ENCODE data around the gene FMO1.
A peak's percentile ranks its signal among the peaks of the same experiment; 100 is the strongest.
"Not testable (repeated sequence)": the region's sequence is repeated elsewhere in the genome, so short reads cannot be mapped to it uniquely, and the experiment has no call there.

The FMO1 gene, protein sequence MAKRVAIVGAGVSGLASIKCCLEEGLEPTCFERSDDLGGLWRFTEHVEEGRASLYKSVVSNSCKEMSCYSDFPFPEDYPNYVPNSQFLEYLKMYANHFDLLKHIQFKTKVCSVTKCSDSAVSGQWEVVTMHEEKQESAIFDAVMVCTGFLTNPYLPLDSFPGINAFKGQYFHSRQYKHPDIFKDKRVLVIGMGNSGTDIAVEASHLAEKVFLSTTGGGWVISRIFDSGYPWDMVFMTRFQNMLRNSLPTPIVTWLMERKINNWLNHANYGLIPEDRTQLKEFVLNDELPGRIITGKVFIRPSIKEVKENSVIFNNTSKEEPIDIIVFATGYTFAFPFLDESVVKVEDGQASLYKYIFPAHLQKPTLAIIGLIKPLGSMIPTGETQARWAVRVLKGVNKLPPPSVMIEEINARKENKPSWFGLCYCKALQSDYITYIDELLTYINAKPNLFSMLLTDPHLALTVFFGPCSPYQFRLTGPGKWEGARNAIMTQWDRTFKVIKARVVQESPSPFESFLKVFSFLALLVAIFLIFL

DNA sequence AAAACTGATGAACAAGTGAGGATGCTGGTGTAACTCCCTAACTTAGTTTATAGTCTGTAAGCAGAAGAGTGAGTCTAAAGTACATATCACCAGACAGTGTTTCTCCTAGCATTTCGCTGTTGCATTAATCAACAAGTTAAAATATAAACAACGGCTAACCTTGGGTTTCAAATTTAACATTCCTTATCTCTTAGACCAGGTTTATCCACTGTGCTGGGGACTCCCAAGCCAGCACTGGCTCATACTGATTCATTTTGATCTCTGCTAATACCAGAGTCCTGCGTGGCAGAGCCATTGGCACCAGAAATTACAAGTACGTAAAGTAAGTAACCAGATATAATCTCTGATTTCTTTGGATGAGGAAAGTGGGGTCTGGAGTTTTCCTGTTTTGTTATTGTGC, at the start of gene FMO1:
Gene FMO1 (plus strand): TSS at position 193 of the 400 bp plus-strand sequence. CDS start 9,594 bp downstream, outside the sequence.
- no peak for DNase-seq

DNA sequence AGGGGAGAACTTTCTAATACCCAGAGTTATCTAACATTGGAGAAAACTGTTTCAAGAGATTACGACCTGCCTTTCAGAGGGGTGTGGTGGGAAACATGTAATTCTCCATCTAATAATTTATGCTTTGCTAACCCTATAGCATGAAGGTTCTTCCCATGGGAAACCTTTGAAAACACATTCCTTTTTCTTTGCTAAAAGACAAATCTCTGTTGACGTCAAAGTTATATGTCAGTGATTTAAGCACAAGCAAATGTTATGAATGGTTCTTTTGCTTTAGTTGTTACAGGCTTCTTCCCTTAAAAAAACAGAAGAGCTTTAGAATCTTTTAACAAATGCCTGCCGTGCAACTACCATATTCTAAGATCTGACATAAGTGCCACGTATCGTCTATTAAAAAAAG, 44.0 kb upstream of the FMO1 start:
- DNase-seq, result no peak

DNA sequence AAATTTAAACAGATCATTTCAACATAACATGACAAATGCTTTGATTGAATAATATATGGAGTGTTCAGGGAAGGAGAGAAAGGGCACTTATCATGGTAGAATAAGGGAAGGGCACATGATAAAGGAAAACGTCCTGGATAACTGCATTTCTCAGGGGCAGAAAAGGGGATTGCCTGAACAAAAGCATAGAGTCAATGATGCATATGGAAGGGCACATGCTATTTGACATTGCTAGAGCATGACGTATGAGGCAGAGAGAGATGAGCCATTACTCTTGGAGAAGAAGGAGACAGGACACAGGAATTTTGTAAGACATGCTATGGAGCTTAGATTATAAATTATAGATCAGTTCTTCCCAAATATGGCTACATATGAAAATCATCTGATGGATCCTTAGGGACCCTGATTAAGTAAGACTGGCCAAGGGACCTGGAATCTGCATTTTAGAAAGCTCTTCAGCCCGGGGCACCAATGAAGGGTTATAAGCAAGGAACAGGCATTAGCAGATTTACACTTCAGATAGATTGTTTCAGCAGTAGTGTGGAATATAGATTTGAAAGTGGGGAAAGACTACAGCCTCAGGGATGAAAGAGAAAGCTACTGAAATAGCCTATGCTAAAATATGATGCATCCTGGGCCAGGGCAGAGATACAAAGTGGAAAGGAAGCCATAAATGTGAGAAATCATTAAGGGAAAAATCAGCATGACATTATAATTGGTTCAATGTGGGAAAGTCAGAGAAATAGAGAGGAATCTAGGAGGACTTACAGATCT, 41.9 kb upstream of the FMO1 start:
- DNase-seq, result no peak

DNA sequence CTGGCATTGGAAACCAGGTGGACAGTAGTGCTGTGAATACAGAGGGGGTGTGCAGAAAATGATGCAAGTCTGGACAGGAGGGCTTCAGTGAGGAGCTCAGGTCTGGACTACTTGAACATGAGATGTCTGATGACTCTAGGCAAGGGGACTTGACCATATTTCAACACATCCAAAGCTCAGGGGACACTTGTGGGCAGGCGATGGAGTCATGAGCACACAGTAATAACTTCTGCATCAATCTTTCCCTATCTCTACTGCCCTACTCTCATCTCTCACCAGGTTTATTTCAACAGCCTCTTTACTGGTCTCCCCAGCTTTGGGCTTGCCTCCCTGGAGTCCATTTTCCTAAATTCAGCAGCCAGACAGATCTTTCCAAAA, 41.3 kb upstream of the FMO1 start:
- DNase-seq, result no peak

DNA sequence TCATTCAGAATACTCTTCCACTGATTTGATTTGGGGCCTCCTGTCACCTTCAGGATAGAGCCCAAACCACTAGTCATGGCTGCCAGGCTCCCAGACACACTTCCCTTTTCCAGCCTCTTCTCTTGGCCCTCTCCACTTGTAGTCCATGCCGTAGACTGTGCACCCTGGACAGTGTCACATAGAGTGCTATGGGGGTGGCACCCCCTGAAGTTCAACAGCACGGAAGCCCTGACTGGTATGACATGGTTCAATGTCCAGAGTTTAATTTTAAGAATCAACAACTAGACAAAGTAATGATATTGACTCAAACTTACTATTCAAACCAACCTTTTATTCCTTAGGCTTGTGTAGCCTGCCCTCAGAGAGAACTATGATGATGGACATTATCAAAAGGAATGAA, 40.9 kb upstream of the FMO1 start:
- no peak for DNase-seq

DNA sequence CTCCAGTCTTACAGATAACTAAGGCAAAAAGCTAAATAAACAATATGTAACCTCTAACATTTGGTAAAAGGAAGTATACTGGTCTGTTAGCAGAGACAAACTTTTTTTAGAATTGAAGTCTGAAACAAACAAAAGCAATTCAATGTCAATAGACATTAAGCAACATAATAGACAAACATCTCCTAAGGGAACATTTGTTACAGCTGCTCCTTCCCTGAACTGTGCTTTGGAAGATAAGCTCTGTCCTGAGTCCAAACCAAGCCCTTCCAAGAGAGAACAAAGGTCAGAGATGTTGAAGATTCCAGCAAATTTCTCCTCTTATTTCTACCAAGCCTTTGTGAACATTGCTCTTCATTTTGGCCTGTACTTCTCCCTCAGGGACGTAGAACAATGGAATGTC, 37.9 kb upstream of the FMO1 start:
- no peak for DNase-seq

DNA sequence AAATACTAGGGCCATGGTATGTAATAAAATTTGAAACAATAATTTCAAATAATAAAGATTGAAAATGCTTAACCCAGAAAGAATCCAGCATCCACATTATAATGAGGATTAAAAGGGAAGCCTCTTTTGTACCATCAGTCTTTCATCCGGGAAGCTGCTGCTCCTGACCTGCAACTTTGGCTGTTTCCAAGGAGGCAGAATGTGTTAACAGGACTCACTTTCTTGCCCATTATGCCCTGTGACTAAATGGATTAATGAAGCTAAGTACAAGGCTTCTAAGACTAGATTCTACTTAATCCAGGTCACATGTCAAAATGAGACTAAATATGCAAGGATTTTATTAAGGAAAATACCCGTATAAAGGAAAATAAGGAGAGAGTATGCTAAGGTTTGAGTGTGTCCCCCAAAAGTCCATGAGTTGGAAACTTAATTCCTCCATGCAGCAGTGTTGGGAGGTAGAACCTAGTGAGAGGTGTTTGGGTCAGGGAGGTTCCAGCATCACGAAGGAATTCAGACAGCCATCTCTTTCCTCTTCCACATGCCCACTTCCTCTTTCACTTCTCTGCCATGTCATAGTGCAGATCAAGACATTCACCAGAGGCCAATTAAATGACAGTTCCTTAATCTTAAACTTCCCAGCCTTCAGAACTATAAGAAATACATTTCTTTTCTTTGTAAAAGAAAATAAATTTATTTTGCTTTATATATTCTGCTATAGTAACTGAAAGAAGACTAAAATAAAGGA, 35.5 kb upstream of the FMO1 start:
- no peak for DNase-seq

DNA sequence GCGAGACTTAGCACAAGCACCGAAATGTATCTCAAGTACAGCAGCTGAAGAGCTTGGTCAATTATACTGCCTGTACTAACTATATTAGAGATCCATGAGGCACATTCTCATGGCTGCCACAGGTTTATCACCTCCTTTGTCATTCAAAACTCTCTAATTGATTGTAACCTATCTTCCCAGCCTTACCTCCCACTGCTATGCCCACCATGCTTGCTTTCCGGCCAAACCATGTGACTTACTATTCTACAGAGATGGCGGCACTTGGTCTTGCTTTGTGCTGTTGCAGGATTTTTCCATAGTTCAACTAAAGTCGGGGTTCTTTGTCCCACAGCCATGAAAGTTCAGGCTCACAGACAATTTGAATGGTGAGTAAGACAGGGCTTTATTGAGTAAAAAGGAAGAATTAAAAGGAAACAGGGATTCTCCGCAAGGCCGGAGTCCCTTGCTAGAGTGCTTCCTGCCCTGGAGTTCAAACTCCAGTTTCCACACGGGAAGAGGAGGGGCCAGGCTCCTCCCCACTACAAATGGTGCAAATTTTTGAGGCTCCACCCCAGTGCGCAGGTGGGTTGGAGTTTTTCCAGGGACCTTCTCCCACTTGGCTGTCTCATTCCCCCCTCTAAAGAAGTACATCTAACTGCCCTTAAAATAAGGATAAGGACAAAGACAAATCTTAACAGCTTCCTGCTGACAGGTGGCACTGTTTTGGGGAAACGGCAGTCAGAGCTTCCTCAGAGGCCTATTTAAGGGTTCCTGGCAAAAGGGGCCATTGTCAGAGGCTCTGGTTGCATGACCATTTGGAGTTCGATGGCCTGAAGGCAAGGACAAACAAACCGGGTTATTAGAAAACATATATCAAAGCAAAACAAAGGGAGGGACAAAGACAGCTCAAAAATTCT, 34.5 kb upstream of the FMO1 start:
- DNase-seq, result no peak

DNA sequence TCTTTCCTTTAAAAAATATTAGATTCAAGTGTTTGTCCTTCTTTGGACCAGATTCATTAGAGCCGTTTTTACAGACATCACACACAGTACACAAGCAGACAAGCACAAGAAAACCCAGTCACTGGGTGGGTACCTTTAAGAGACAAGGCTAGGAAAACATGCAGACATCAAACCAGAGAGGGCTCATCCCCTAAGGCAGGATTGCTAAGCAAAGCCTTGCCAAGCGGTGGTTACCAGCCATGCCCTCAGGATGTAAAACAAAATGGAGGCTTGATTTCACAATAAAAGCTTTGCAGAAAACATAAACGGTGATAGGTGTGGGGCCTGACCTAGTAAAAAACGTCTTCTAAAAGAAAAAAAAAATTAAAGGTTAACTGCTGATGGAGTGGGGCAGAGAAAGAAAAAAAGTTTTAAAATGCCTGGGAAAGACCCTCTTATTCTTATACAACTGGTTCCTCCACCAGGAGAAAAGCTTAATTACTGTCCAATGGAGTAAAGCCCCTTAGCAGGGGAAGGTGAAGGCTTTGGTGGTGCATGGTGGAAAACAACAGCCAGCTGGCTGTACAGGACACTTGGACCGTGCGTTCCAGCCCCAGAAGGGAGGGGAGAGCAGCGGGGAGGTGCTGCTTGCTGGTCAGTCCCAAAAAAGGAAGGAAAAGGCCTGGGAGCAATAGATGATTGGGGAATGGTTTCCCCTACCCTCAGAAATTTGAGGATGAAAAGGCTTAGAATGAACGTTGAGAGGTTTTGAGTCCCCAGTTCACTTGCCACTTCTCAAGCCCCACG, 30.4 kb upstream of the FMO1 start:
- no peak for DNase-seq

DNA sequence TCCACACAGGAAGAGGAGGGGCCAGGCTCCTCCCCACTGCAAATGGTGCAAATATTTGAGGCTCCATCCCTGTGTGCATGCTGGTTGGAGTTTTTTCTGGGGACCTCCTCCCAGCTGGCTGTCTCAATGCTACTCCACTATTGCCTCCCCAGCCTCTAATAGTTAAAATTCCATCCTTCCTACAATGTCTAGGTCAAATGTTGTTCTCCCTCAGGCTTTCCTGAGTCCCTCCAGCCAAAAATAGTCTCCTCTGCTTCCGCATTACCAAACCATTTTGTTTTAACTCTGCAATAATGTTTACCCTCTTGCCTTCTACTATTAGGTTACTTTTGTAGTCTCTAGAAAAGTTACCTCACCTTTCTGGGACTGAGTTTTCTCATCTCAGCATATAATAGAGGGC, 29.6 kb upstream of the FMO1 start:
- no peak for DNase-seq

DNA sequence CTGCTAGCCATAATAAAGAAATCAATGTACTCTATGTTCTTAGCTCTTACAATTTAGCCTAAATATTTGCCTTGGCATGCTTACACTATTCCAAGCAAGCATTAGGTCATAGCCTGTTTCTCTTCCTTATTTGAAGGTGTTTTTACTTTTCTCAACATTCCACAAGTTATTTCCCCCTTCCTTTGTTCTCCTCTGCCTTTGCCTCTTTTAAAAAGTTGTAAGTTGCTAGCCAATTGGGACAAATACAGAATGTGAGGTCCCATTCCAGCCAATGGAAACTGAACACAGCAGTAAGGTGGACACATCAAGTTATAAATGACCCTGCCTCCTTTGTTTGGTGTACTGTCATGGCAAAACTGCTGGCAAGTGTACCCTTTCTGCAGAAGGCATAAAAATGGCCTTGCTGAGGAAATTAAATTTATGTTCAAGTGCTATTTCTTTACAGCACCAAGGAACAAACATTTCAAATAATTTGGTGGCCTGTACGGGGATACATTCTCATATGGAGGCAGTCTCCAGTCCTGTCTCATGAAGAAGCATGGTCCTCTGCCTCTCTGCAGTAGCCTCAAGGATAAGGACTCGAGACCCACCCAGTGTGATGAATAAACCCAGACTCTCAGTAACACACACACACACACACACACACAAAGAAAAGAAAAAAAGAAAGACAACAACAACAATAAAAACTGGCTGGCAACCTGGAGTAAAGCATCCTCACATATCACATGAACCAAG, 28.8 kb upstream of the FMO1 start:
- no peak for DNase-seq

DNA sequence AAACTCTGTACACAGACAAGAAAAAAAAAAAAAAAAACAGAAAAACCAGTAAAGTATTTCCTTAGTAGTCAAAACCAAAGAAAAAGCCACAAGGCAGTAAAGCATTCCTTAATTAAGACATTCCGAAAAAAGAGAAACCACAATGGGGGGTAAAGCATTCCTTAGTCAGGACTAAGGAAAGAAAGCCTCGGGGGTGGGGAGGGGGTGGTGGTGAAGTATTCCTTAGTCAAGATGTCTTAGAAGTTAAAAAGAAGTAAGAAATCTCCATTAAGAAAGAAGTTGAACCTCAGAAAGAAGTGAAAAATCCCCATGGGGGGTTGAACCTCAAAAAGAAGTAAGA, 28.2 kb upstream of the FMO1 start:
- no peak for DNase-seq

DNA sequence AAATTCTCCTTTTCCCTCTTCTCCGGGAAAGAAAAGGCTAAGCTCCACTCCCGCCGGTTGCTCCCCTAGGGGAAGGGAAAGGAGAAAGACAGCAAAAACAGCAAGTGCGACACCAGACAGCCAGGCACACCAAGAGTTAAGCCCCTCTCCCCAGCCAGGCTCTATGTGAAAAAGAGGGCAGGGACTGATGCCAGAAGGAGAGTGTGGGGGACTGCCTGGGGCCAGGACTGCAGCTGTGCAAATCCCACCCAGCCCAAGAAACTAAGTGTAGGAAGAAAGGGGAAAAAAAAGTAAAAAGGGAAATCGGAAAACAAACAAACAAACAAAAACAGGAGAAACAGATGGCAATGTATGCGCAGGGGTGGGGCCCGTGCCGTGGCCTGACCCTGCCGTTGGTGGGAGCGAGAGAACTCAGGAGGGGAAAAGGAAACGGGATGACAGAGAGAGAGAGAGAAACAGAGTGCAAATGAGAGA, 27.7 kb upstream of the FMO1 start:
- no peak for DNase-seq

DNA sequence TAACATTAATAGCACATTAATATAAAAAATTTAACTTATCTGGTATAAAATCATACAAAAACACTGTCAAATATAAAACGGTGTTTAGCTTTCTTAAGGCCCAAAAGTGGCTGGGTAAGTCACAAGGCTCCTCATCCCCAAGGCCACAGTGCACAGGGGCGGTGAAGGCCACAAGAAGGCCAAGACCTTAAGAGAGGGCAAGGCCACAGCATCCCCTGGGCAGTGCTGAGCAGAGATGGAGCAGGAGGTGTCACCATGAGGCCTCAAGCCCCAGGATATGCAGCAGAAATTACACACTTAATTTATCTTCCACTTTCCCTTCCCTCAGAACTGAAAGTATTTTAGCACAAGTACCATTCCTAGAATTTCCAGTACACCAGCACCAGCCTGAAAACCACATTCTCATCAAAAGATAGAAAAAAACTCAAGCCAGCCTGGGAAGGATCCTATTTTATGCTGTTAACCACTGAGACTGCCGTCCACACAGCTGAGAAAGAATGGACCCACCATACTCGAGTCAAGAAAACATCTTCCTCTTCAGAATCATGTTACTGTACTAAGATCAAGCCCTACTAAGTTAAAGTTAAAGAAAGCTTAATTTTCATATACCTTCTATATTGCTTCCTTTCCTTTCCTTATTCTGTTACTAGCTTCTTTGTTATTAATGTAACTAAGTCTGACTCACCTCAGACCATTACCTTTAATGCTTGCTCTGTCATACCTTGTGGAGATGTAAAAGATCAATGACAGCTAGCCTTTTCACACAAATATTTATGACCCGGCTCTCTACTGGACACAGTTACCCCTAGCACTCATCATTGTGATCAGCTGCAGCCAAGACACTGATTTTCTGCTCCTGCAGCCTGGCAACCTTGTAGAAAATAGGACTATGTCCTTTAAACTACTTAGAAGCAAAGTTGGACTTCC, 26.4 kb upstream of the FMO1 start:
- no peak for DNase-seq

DNA sequence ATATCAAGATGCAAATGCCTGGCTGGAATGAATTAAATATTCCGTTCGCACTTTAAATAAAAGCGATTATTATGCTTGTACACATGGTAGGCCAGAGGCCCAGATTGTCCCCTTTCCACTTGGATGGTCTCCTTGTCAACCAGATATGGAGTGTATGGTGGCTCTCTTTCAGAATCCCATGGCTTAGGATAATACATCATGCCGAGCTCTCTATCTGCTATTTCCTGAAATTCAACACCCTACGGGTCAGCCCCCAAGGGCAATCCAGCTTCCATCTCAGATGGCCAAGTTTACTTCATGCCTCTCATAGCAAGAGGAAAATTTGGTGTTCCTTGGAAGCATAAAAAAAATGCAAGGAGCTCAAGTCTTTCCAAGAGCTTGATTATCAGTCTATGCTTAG, 25.4 kb upstream of the FMO1 start:
- DNase-seq, result no peak

DNA sequence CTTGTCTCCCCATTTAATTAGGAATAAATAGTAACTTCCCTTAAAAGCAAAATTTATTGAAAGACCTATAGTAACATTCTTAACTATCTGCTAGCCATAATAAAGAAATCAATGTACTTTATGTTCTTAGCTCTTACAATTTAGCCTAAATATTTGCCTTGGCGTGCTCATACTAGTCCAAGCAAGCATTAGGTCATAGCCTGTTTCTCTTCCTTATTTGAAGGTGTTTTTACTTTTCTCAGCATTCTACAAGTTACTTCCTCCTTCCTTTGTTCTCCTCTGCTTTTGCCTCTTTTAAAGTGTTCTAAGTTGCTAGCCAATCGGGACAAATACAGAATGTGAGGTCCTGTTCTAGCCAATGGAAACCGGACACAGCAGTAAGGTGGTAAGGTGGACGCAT, 24.0 kb upstream of the FMO1 start:
- DNase-seq, result not testable (repeated sequence)

DNA sequence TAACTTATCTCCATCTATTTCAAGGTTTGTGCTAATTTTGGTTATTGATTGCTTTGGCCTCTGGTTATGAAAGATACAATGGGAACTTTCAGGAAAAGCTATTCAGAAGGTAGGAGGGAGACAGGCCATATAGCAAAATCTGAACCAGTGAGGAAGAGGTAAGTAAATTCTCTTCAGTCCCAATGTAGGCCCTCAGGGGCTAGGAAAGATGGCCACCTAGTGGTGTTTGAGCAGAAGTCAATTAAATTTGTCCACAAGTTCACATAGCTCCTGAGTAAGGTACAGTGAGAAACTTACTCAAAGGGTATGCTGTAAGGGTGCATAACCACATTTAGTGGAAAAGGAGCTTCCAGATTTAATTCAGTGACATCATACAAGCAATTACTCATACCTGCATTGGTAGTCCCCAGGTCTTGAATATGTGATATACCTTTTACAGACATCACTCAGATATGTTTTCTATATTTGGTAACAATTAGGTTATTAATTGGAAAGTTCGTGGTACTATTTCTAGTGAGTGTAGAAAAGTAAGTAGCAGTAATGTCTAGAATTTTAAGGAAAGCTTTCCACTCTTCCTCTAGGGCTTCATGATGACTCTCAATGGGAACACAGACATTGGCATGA, 21.4 kb upstream of the FMO1 start:
- DNase-seq, result peak; percentile 66

DNA sequence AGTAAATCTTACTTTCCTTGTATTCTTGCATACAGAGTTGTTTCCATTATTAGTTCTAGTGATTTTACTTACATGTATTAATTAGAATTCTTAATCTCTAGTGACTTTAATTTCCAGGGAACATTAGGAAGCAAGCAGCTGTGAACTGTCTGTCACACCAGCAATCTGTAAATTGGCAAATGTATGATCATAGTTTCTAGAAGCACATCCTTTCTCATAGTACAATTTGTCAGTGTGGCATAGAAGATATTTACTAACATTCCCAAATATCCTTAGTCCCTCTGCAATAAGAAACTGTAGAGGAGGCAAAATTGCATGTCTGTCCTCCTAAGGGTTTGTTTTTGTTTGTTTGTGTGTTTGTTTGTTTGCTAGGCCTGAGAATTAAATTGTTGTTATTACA, 17.0 kb upstream of the FMO1 start:
- DNase-seq, result no peak

DNA sequence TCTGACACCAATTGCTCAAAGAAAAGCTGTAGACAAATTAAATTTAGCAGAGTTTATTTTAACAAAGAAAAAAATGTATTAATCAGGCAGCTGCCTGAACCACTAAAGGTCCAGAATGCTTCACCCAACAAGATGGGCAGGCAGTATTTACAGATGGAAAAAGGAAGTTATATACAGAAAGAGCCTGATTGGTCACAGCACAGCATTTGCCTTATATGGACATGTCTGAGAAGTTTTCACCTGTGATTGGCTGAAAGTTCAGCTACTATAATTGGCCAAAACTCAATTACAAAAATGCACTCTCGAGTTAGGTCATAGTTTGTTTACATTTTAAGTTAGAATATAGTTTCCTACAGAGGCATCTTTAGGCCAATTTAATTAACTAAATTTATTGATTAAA, 15.1 kb upstream of the FMO1 start:
- no peak for DNase-seq
